ENCODE results near the gene MMP15. TPM values are rescaled to one million over a fixed set of nuclear protein-coding genes. Genes with fewer than 3 reads are reported as not detected.
"Not testable (repeated sequence)": the region's sequence is repeated elsewhere in the genome, so short reads cannot be mapped to it uniquely, and the experiment has no call there.

Gene MMP15
- total RNA-seq, 1 donor from 2014 or later: 97.8 TPM

- H3K27ac Mint-ChIP-seq (ENCODE audit: unreplicated experiment): peak overlapping the region; percentile 52
- no peaks in the 10 kb centered on the region for H3K36me3 Mint-ChIP-seq (ENCODE audit: low read depth, unreplicated experiment)
- peaks cover 29% of the 10 kb centered on the region for H3K4me1 Mint-ChIP-seq (ENCODE audit: unreplicated experiment)
- H3K4me3 Mint-ChIP-seq (ENCODE audit: unreplicated experiment): no peak overlapping the region
- TF ChIP-seq, protein P1, sequence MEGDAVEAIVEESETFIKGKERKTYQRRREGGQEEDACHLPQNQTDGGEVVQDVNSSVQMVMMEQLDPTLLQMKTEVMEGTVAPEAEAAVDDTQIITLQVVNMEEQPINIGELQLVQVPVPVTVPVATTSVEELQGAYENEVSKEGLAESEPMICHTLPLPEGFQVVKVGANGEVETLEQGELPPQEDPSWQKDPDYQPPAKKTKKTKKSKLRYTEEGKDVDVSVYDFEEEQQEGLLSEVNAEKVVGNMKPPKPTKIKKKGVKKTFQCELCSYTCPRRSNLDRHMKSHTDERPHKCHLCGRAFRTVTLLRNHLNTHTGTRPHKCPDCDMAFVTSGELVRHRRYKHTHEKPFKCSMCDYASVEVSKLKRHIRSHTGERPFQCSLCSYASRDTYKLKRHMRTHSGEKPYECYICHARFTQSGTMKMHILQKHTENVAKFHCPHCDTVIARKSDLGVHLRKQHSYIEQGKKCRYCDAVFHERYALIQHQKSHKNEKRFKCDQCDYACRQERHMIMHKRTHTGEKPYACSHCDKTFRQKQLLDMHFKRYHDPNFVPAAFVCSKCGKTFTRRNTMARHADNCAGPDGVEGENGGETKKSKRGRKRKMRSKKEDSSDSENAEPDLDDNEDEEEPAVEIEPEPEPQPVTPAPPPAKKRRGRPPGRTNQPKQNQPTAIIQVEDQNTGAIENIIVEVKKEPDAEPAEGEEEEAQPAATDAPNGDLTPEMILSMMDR (IDR thresholded peaks at IDR 0.05; ENCODE audit: unreplicated experiment): no peak
- no peak for DNase-seq (ENCODE audit: low spot score)
- H3K9me3 Mint-ChIP-seq (ENCODE audit: unreplicated experiment): no peaks in the 10 kb centered on the region
- H3K27me3 Mint-ChIP-seq (ENCODE audit: unreplicated experiment): peaks cover 7% of the 10 kb centered on the region
Measured at GRCh38 chr16:58085584-58086251, 60.2 kb downstream of the MMP15 start.

DNA sequence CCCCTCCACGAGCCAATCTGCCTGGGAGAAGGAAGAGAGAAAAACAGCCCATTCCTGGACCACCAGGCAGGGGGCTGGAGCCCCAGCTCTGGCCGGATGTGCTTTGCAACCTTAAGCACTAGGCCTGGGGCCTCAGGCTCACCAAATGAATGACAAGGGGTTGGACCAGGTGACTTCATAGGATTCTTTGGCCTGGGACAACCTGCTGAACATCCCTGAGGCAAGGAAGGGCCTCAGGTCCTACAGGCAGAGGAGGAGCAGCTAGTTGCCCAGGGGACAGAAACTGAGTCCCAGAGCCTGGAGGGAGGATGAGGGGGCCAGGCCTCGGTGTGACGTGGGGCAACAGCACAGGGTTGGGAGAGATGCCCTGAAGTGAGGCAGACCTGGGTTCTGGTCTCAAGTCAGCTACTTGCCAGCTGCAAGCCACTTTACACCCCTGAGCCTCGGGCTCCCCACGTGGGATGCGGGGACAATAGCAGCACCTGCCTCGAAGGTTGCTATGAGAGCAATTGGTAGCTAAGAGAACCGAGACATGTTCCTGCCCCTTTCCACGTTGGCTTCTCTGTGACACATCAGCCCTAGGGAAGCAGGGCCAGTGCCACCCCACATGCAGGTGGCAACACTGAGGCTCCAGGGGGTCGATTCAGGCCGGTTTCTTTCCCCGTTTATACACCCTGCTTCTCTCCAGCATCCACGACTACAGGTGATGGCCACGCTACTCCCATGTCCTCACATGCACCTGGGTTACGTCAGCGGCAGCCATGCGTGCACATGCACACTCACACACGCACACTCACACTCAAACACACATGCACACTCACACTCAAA lies 61.0 kb downstream of the MMP15 start:
- Mint-ChIP-seq H3K4me3 (ENCODE audit: unreplicated experiment) (no peak overlapping the region), H3K27me3 (ENCODE audit: unreplicated experiment) (peaks cover 7% of the 10 kb centered on the region), H3K9me3 (ENCODE audit: unreplicated experiment) (no peaks in the 10 kb centered on the region), H3K4me1 (ENCODE audit: unreplicated experiment) (peaks cover 24% of the 10 kb centered on the region), H3K27ac (ENCODE audit: unreplicated experiment) (no peak overlapping the region), H3K36me3 (ENCODE audit: low read depth, unreplicated experiment) (no peaks in the 10 kb centered on the region)
- TF ChIP-seq, protein P1 (IDR thresholded peaks at IDR 0.05; ENCODE audit: unreplicated experiment): no peak
- DNase-seq (ENCODE audit: low spot score): no peak

- TF ChIP-seq, protein P1 (IDR thresholded peaks at IDR 0.05; ENCODE audit: unreplicated experiment): no peak
- peaks cover 4% of the 10 kb centered on the region for H3K27me3 Mint-ChIP-seq (ENCODE audit: unreplicated experiment)
- H3K4me3 Mint-ChIP-seq (ENCODE audit: unreplicated experiment): no peak overlapping the region
- H3K4me1 Mint-ChIP-seq (ENCODE audit: unreplicated experiment): peaks cover 18% of the 10 kb centered on the region
- H3K27ac Mint-ChIP-seq (ENCODE audit: unreplicated experiment): no peak overlapping the region
- DNase-seq (ENCODE audit: low spot score): no peak
- H3K36me3 Mint-ChIP-seq (ENCODE audit: low read depth, unreplicated experiment): no peaks in the 10 kb centered on the region
- H3K9me3 Mint-ChIP-seq (ENCODE audit: unreplicated experiment): no peaks in the 10 kb centered on the region
Measured at GRCh38 chr16:58087209-58087913, 61.8 kb downstream of the MMP15 start.

DNA sequence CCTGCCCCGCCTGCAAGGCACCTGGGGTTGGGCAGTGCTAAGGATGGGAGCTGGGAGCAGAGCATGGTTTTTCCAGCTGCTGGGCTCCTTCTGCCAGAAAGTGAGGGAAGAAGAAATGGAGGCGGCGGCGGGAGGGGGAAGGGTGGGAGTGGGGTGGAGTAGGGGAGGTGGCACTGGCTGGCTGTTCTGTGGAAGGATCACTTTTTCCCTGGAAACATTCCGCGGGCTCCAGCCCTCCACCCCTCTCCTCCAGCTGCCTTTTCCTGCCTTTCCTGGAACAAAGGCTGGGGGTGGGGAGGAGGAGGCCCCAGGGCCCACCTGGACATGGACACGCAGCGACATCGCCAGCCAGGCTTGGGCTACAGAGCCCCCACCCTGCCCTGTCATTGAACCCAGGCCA lies 62.5 kb downstream of the MMP15 start:
- Mint-ChIP-seq H3K27ac (ENCODE audit: unreplicated experiment) (peak overlapping the region; percentile 55), H3K27me3 (ENCODE audit: unreplicated experiment) (peaks cover 2% of the 10 kb centered on the region), H3K9me3 (ENCODE audit: unreplicated experiment) (no peaks in the 10 kb centered on the region), H3K4me3 (ENCODE audit: unreplicated experiment) (no peak overlapping the region), H3K4me1 (ENCODE audit: unreplicated experiment) (peaks cover 16% of the 10 kb centered on the region), H3K36me3 (ENCODE audit: low read depth, unreplicated experiment) (no peaks in the 10 kb centered on the region)
- TF ChIP-seq, protein P1 (IDR thresholded peaks at IDR 0.05; ENCODE audit: unreplicated experiment): no peak
- no peak for DNase-seq (ENCODE audit: low spot score)

DNA sequence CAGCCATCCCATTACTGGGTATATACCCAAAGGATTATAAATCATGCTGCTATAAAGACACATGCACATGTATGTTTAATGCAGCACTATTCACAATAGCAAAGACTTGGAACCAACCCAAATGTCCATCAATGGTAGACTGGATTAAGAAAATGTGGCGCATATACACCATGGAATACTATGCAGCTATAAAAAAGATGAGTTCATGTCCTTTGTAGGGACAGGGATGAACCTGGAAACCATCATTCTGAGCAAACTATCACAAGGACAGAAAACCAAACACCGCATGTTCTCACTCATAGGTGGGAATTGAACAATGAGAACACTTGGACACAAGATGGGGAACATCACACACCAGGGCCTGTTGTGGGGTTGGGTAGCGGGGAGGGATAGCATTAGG lies 64.8 kb downstream of the MMP15 start:
- H3K27me3 Mint-ChIP-seq (ENCODE audit: unreplicated experiment); H3K36me3 Mint-ChIP-seq (ENCODE audit: low read depth, unreplicated experiment); H3K4me3 Mint-ChIP-seq (ENCODE audit: unreplicated experiment); H3K27ac Mint-ChIP-seq (ENCODE audit: unreplicated experiment); H3K9me3 Mint-ChIP-seq (ENCODE audit: unreplicated experiment); DNase-seq (ENCODE audit: low spot score): not testable (repeated sequence)
- H3K4me1 Mint-ChIP-seq (ENCODE audit: unreplicated experiment): peaks cover 18% of the 10 kb centered on the region

Data from endothelial cell (in vitro differentiated cells).